ENCODE measurements around the gene DGCR2. TPM values are rescaled to one million over a fixed set of nuclear protein-coding genes. Genes with fewer than 3 reads are reported as not detected.
"Not testable (repeated sequence)": the region's sequence is repeated elsewhere in the genome, so short reads cannot be mapped to it uniquely, and the experiment has no call there.

Gene DGCR2
- total and polyA plus RNA-seq, 9 donors: 35.4 to 62.2 (median 53.0) TPM

- Histone ChIP-seq H3K27me3 (ENCODE audit: control insufficient read depth, insufficient read depth, low read length) (peaks cover 3% of the 10 kb centered on the region), H3K4me1 (ENCODE audit: control insufficient read depth, insufficient read depth, low read length) (no peaks in the 10 kb centered on the region)
These were observed 117.7 kb downstream of the DGCR2 start for GRCh38 chr22:19004471-19004870.

GRCh38 chr22:19003508-19003907, 118.7 kb downstream of the DGCR2 start:
- no peaks in the 10 kb centered on the region for H3K4me1 ChIP-seq (ENCODE audit: control insufficient read depth, insufficient read depth, low read length)
- peaks cover 11% of the 10 kb centered on the region for H3K27me3 ChIP-seq (ENCODE audit: control insufficient read depth, insufficient read depth, low read length)
- no peaks in the 10 kb centered on the region for H3K9me3 ChIP-seq (replicated peaks; ENCODE audit: control insufficient read depth, low read depth, low read length)
- H3K27ac ChIP-seq (ENCODE audit: low read length): no peak overlapping the region
- H3K36me3 ChIP-seq (ENCODE audit: control insufficient read depth, insufficient read depth, low read length): no peaks in the 10 kb centered on the region
- no peak overlapping the region for H3K4me3 ChIP-seq (ENCODE audit: low read length)
- DNase-seq: no peak

More at GRCh38 chr22:19004471-19004870, 117.7 kb downstream of the DGCR2 start:
- no peak overlapping the region for H3K27ac ChIP-seq (ENCODE audit: low read length)
- no peak overlapping the region for H3K4me3 ChIP-seq (ENCODE audit: low read length)
- 70% methylated on average over 1 of the region's 4 CpGs for WGBS (ENCODE audit: insufficient coverage)
- H3K36me3 ChIP-seq (ENCODE audit: control insufficient read depth, insufficient read depth, low read length): no peaks in the 10 kb centered on the region
- DNase-seq: no peak
- no peaks in the 10 kb centered on the region for H3K9me3 ChIP-seq (replicated peaks; ENCODE audit: control insufficient read depth, low read depth, low read length)

GRCh38 chr22:19002684-19003038, 119.6 kb downstream of the DGCR2 start:
- Histone ChIP-seq H3K27ac (ENCODE audit: low read length) (no peak overlapping the region), H3K36me3 (ENCODE audit: control insufficient read depth, insufficient read depth, low read length) (no peaks in the 10 kb centered on the region), H3K27me3 (ENCODE audit: control insufficient read depth, insufficient read depth, low read length) (peaks cover 17% of the 10 kb centered on the region), H3K4me3 (ENCODE audit: low read length) (no peak overlapping the region), H3K4me1 (ENCODE audit: control insufficient read depth, insufficient read depth, low read length) (no peaks in the 10 kb centered on the region), H3K9me3 (replicated peaks; ENCODE audit: control insufficient read depth, low read depth, low read length) (no peaks in the 10 kb centered on the region)
- no peak for DNase-seq
- WGBS (ENCODE audit: insufficient coverage): 20% methylated on average over 3 of the region's 5 CpGs

- no peak for DNase-seq
- H3K4me3 ChIP-seq (ENCODE audit: low read length): no peak overlapping the region
- no peak overlapping the region for H3K27ac ChIP-seq (ENCODE audit: low read length)
- peaks cover 25% of the 10 kb centered on the region for H3K27me3 ChIP-seq (ENCODE audit: control insufficient read depth, insufficient read depth, low read length)
- WGBS (ENCODE audit: insufficient coverage): no CpG with 5 or more reads among the region's 2 CpGs
- H3K4me1 ChIP-seq (ENCODE audit: control insufficient read depth, insufficient read depth, low read length): no peaks in the 10 kb centered on the region
- no peaks in the 10 kb centered on the region for H3K36me3 ChIP-seq (ENCODE audit: control insufficient read depth, insufficient read depth, low read length)
- H3K9me3 ChIP-seq (replicated peaks; ENCODE audit: control insufficient read depth, low read depth, low read length): no peaks in the 10 kb centered on the region
These were observed 121.0 kb downstream of the DGCR2 start for GRCh38 chr22:19001204-19001603.

GRCh38 chr22:19000106-19000505, 122.1 kb downstream of the DGCR2 start:
- H3K9me3 ChIP-seq (replicated peaks; ENCODE audit: control insufficient read depth, low read depth, low read length); H3K4me3 ChIP-seq (ENCODE audit: low read length); DNase-seq; H3K4me1 ChIP-seq (ENCODE audit: control insufficient read depth, insufficient read depth, low read length); H3K27ac ChIP-seq (ENCODE audit: low read length); H3K36me3 ChIP-seq (ENCODE audit: control insufficient read depth, insufficient read depth, low read length): not testable (repeated sequence)
- WGBS (ENCODE audit: insufficient coverage): no CpG with 5 or more reads among the region's 2 CpGs
- H3K27me3 ChIP-seq (ENCODE audit: control insufficient read depth, insufficient read depth, low read length): peaks cover 25% of the 10 kb centered on the region

- Histone ChIP-seq H3K27ac (ENCODE audit: low read length) (no peak overlapping the region), H3K4me3 (ENCODE audit: low read length) (no peak overlapping the region), H3K4me1 (ENCODE audit: control insufficient read depth, insufficient read depth, low read length) (no peaks in the 10 kb centered on the region), H3K36me3 (ENCODE audit: control insufficient read depth, insufficient read depth, low read length) (no peaks in the 10 kb centered on the region), H3K27me3 (ENCODE audit: control insufficient read depth, insufficient read depth, low read length) (peaks cover 32% of the 10 kb centered on the region), H3K9me3 (replicated peaks; ENCODE audit: control insufficient read depth, low read depth, low read length) (no peaks in the 10 kb centered on the region)
- 80% methylated on average over 1 of the region's 6 CpGs for WGBS (ENCODE audit: insufficient coverage)
- no peak for DNase-seq
These were observed 122.8 kb downstream of the DGCR2 start for GRCh38 chr22:18999416-18999815.

GRCh38 chr22:18999008-18999407, 123.2 kb downstream of the DGCR2 start:
- H3K36me3 ChIP-seq (ENCODE audit: control insufficient read depth, insufficient read depth, low read length): no peaks in the 10 kb centered on the region
- no peaks in the 10 kb centered on the region for H3K4me1 ChIP-seq (ENCODE audit: control insufficient read depth, insufficient read depth, low read length)
- H3K4me3 ChIP-seq (ENCODE audit: low read length): no peak overlapping the region
- DNase-seq: no peak
- peaks cover 32% of the 10 kb centered on the region for H3K27me3 ChIP-seq (ENCODE audit: control insufficient read depth, insufficient read depth, low read length)
- 14% methylated on average over 5 of the region's 12 CpGs for WGBS (ENCODE audit: insufficient coverage)
- no peak overlapping the region for H3K27ac ChIP-seq (ENCODE audit: low read length)
- H3K9me3 ChIP-seq (replicated peaks; ENCODE audit: control insufficient read depth, low read depth, low read length): no peaks in the 10 kb centered on the region

- Histone ChIP-seq H3K4me1 (ENCODE audit: control insufficient read depth, insufficient read depth, low read length) (no peaks in the 10 kb centered on the region), H3K36me3 (ENCODE audit: control insufficient read depth, insufficient read depth, low read length) (no peaks in the 10 kb centered on the region), H3K27ac (ENCODE audit: low read length) (no peak overlapping the region), H3K9me3 (replicated peaks; ENCODE audit: control insufficient read depth, low read depth, low read length) (no peaks in the 10 kb centered on the region), H3K27me3 (ENCODE audit: control insufficient read depth, insufficient read depth, low read length) (peaks cover 32% of the 10 kb centered on the region), H3K4me3 (ENCODE audit: low read length) (no peak overlapping the region)
- no peak for DNase-seq
- 26% methylated on average over 22 of the region's 22 CpGs for WGBS (ENCODE audit: insufficient coverage)
These were observed 124.3 kb downstream of the DGCR2 start for GRCh38 chr22:18997925-18998315.

GRCh38 chr22:18997306-18997924, 124.8 kb downstream of the DGCR2 start:
- DNase-seq: no peak
- WGBS (ENCODE audit: insufficient coverage): 79% methylated on average over 12 of the region's 12 CpGs
- no peaks in the 10 kb centered on the region for H3K9me3 ChIP-seq (replicated peaks; ENCODE audit: control insufficient read depth, low read depth, low read length)
- H3K27me3 ChIP-seq (ENCODE audit: control insufficient read depth, insufficient read depth, low read length): peaks cover 32% of the 10 kb centered on the region
- no peak overlapping the region for H3K27ac ChIP-seq (ENCODE audit: low read length)
- H3K4me3 ChIP-seq (ENCODE audit: low read length): no peak overlapping the region
- no peaks in the 10 kb centered on the region for H3K4me1 ChIP-seq (ENCODE audit: control insufficient read depth, insufficient read depth, low read length)
- H3K36me3 ChIP-seq (ENCODE audit: control insufficient read depth, insufficient read depth, low read length): no peaks in the 10 kb centered on the region

GRCh38 chr22:18996376-18996900, 125.8 kb downstream of the DGCR2 start:
- DNase-seq: no peak
- no peaks in the 10 kb centered on the region for H3K36me3 ChIP-seq (ENCODE audit: control insufficient read depth, insufficient read depth, low read length)
- WGBS (ENCODE audit: insufficient coverage): 96% methylated on average over 6 of the region's 9 CpGs
- no peak overlapping the region for H3K27ac ChIP-seq (ENCODE audit: low read length)
- no peak overlapping the region for H3K4me3 ChIP-seq (ENCODE audit: low read length)
- H3K27me3 ChIP-seq (ENCODE audit: control insufficient read depth, insufficient read depth, low read length): peaks cover 29% of the 10 kb centered on the region
- no peaks in the 10 kb centered on the region for H3K9me3 ChIP-seq (replicated peaks; ENCODE audit: control insufficient read depth, low read depth, low read length)
- no peaks in the 10 kb centered on the region for H3K4me1 ChIP-seq (ENCODE audit: control insufficient read depth, insufficient read depth, low read length)

- no peaks in the 10 kb centered on the region for H3K4me1 ChIP-seq (ENCODE audit: control insufficient read depth, insufficient read depth, low read length)
- no peaks in the 10 kb centered on the region for H3K36me3 ChIP-seq (ENCODE audit: control insufficient read depth, insufficient read depth, low read length)
- no peak overlapping the region for H3K4me3 ChIP-seq (ENCODE audit: low read length)
- 90% methylated on average over 9 of the region's 9 CpGs for WGBS (ENCODE audit: insufficient coverage)
- peaks cover 29% of the 10 kb centered on the region for H3K27me3 ChIP-seq (ENCODE audit: control insufficient read depth, insufficient read depth, low read length)
- no peak for DNase-seq
- H3K9me3 ChIP-seq (replicated peaks; ENCODE audit: control insufficient read depth, low read depth, low read length): no peaks in the 10 kb centered on the region
- H3K27ac ChIP-seq (ENCODE audit: low read length): no peak overlapping the region
These were observed 126.9 kb downstream of the DGCR2 start for GRCh38 chr22:18995327-18995711.
